Suprapubic skin (tissue), 4 donors: Measurements from ENCODE around the gene PTBP1. TPM values are rescaled to one million over a fixed set of nuclear protein-coding genes. Genes with fewer than 3 reads are reported as not detected.
"Not testable (repeated sequence)": the region's sequence is repeated elsewhere in the genome, so short reads cannot be mapped to it uniquely, and the experiment has no call there.

ENCODE experiments used
- DNase-seq, 2 donors: peaks; one replicate each; pipeline ENCODE4 v3.0.0-alpha.2; 2019; ENCODE audit warnings: low spot score in 2 of 2
- H3K27ac ChIP-seq: fragments of 200-600 bp; sonication (generic); one replicate; pipeline ENCODE4 v1.5.1; 2019
- H3K27me3 ChIP-seq: fragments of 200-600 bp; sonication (generic); one replicate; pipeline ENCODE4 v1.5.1; 2019
- H3K36me3 ChIP-seq: fragments of 200-600 bp; sonication (generic); one replicate; pipeline ENCODE4 v1.5.1; 2019
- H3K4me1 ChIP-seq: fragments of 200-600 bp; sonication (generic); one replicate; pipeline ENCODE4 v1.5.1; 2019
- H3K4me3 ChIP-seq: fragments of 200-600 bp; sonication (generic); one replicate; pipeline ENCODE4 v1.5.1; 2019; ENCODE audit warnings: mild to moderate bottlenecking
- H3K9me3 ChIP-seq: fragments of 200-600 bp; sonication (generic); one replicate; pipeline ENCODE4 v1.5.1; 2019
- CTCF ChIP-seq, 2 donors: fragments of 200-600 bp in 1 of 2; fragments of 450-650 bp in 1 of 2; sonication (generic) in 1 of 2; IDR thresholded peaks; one replicate each; pipeline ENCODE4 v1.5.1; 2016 to 2019; ENCODE audit warnings: antibody characterized with exemption in 2 of 2, mild to moderate bottlenecking in 1 of 2, moderate library complexity in 1 of 2
- EP300 ChIP-seq: sonication (generic); formaldehyde crosslinking; IDR thresholded peaks from one replicate; pipeline ENCODE4 v1.6.1; 2017; ENCODE audit warnings: antibody characterized with exemption
- POLR2A ChIP-seq, 2 donors: fragments of 450-650 bp; IDR thresholded peaks; one replicate each; pipeline ENCODE4 v1.6.1; 2017; ENCODE audit warnings: antibody characterized with exemption in 2 of 2, mild to moderate bottlenecking in 2 of 2, moderate library complexity in 2 of 2
- POLR2AphosphoS5 ChIP-seq, 3 donors: sonication (generic); formaldehyde crosslinking; IDR thresholded peaks; one replicate each; pipeline ENCODE4 v1.6.1; 2017; ENCODE audit warnings: antibody characterized with exemption in 3 of 3
- WGBS: methylation state at CpG from one replicate; pipeline ENCODE4 v1.1.5; 2018; 5-methylcytosine and 5-hydroxymethylcytosine counted together
- total RNA-seq, 4 donors: library from RNA; depleted of rRNA; stranded (reverse); fragments of >200 nt; gene quantifications; one replicate each; pipeline ENCODE4 v1.1.0, GENCODE V29; 2016

PTBP1 gene
- total RNA-seq, 4 donors from 2014 or later = 152 to 227 (median 174) TPM

- Histone ChIP-seq H3K27me3 (peaks cover 59% of the 10 kb centered on the region), H3K4me1 (peaks cover 27% of the 10 kb centered on the region), H3K4me3 (peak overlapping the region; percentile 33), H3K9me3 (no peaks in the 10 kb centered on the region), H3K36me3 (no peaks in the 10 kb centered on the region), H3K27ac (no peak overlapping the region)
- no peak for TF ChIP-seq EP300
- no peak for TF ChIP-seq POLR2A (IDR thresholded peaks at IDR 0.05)
- TF ChIP-seq CTCF (IDR thresholded peaks at IDR 0.05) = no peak
- no peak for TF ChIP-seq POLR2AphosphoS5 (IDR thresholded peaks at IDR 0.05)
- peak in 1 of 2 donors; percentile 72 for DNase-seq
- WGBS = no CpG with 5 or more reads among the region's 70 CpGs
These were observed 46.7 kb downstream of the PTBP1 start for GRCh38 chr19:843836-844545.

DNA sequence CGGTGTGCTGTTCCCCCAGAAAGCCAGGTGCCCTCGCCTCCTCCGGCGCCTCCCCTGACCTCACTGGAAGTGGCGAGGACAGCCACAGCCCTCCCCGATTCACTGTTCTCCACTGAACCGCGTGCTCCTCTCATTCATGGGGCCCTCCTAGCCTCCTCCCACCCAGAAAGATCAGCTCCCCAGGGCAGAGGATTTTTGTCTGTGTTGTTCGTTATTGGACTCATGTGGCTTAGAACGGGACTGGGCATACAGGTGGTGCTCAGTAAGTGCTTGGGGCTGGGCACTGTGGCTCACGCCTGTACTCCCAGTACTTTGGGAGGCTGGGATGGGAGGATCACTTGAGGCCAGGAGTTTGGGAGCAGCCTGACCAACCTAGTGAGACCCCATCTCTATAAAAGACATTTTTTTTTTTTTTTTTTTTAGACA, 47.3 kb downstream of the PTBP1 start:
- peaks cover 27% of the 10 kb centered on the region for H3K4me1 ChIP-seq
- no peaks in the 10 kb centered on the region for H3K36me3 ChIP-seq
- TF ChIP-seq POLR2AphosphoS5 (IDR thresholded peaks at IDR 0.05) (no peak), CTCF (IDR thresholded peaks at IDR 0.05) (no peak), POLR2A (IDR thresholded peaks at IDR 0.05) (no peak), EP300 (no peak)
- H3K27ac ChIP-seq = no peak overlapping the region
- 48% methylated on average over 3 of the region's 11 CpGs for WGBS
- no peak for DNase-seq
- H3K27me3 ChIP-seq = peaks cover 56% of the 10 kb centered on the region
- H3K4me3 ChIP-seq = no peak overlapping the region
- H3K9me3 ChIP-seq = no peaks in the 10 kb centered on the region

DNA sequence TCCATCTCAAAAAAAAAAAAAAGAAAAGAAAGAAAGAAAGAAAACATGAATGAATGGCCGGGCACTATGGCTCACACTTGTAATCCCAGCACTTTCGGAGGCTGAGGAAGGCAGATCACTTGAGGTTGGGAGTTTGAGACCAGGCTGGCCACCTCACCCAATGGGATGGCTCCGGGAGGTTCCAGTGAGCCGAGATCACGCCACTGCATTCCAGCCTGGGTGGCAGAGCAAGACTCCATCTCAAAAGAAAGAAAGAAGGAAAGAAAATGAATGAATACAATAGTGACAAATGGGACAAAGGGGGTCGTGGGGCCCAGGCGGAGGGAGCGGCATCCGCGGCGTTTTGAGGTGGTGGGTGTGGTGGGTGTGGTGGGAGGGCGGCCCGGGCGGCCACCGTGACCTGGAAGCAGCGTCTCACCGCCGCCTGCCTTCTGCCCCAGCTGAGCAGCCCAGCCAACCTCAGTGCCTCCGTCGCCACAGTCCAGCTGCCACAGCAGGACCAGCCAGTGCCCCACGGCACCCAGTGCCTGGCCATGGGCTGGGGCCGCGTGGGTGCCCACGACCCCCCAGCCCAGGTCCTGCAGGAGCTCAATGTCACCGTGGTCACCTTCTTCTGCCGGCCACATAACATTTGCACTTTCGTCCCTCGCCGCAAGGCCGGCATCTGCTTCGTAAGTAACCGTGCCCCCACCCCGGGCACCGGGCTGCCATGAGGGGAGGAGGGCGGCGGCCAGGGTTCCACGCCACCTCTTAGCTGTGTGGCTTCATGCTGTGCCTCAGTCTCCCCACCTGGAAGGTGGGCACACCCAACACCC, 48.7 kb downstream of the PTBP1 start:
- no peak for DNase-seq
- Histone ChIP-seq H3K4me1 (peaks cover 35% of the 10 kb centered on the region), H3K27ac (no peak overlapping the region), H3K27me3 (peaks cover 49% of the 10 kb centered on the region), H3K9me3 (no peaks in the 10 kb centered on the region), H3K4me3 (no peak overlapping the region), H3K36me3 (no peaks in the 10 kb centered on the region)
- 44% methylated on average over 23 of the region's 37 CpGs for WGBS
- TF ChIP-seq POLR2AphosphoS5 (IDR thresholded peaks at IDR 0.05) (no peak), CTCF (IDR thresholded peaks at IDR 0.05) (no peak)

DNA sequence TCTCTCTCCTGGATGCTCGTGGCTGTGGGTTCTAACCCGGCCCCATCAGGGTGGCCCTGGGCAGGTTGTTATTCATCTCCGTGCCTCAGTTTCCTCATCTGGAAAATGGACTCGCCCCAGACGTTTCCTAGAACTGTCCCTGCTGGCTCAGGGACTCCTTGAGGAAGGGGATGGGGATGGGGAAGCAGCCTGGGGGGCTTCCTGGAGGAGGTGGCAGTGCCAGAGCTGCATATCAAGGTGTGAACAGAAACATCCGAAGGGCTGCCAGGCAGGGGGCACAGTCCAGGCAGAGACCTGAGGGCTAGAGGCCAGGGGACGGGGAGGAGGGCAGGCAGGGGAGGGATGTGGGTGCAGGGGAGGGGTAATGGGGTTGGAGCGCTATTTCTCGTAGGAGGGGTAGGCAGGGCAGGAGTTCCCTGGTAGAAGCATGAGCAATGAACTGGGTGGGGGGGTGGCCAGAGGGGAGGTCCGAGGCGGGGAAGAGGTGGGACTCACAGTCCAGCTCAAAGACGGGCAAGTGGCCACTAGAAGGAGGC, 51.2 kb downstream of the PTBP1 start:
- 40% methylated on average over 10 of the region's 12 CpGs for WGBS
- TF ChIP-seq EP300 (no peak), POLR2A (IDR thresholded peaks at IDR 0.05) (no peak), POLR2AphosphoS5 (IDR thresholded peaks at IDR 0.05) (no peak), CTCF (IDR thresholded peaks at IDR 0.05) (no peak)
- Histone ChIP-seq H3K4me1 (peaks cover 41% of the 10 kb centered on the region), H3K4me3 (no peak overlapping the region), H3K36me3 (no peaks in the 10 kb centered on the region), H3K9me3 (no peaks in the 10 kb centered on the region), H3K27me3 (peaks cover 53% of the 10 kb centered on the region), H3K27ac (no peak overlapping the region)
- no peak for DNase-seq

GRCh38 chr19:849195-849594, 51.9 kb downstream of the PTBP1 start:
- peaks cover 34% of the 10 kb centered on the region for H3K4me1 ChIP-seq
- not testable (repeated sequence) for H3K27ac ChIP-seq, H3K4me3 ChIP-seq, H3K36me3 ChIP-seq, DNase-seq, H3K9me3 ChIP-seq
- peaks cover 46% of the 10 kb centered on the region for H3K27me3 ChIP-seq
- WGBS = 78% methylated on average over 8 of the region's 8 CpGs
